Fibroblast of skin of abdomen (primary cell): Measurements from ENCODE around the gene RFC4.

Experiments used
- DNase-seq: peaks from one replicate; pipeline ENCODE4 v3.0.0-alpha.2; 2013

Gene RFC4

GRCh38 chr3:186743666-186744065 is 62.6 kb downstream of the RFC4 start:
- no peak for DNase-seq

- no peak for DNase-seq
These were observed 63.5 kb downstream of the RFC4 start for GRCh38 chr3:186742618-186743380.
